ENCODE measurements around the gene SMG1. TPM values are rescaled to one million over a fixed set of nuclear protein-coding genes. Genes with fewer than 3 reads are reported as not detected.

The SMG1 gene
- polyA plus RNA-seq, 3 donors: 7.5 to 12.6 (median 8.0) TPM

Other genes starting within 250 kb of the SMG1 start
- 1,000 to 10,000 TPM; 2,575 to 6,839 (median 3,547) TPM for gene RPS15A, start 136.1 kb downstream of the SMG1 start, polyA plus RNA-seq
- gene ARL6IP1, start 124.9 kb downstream of the SMG1 start, polyA plus RNA-seq: 100 to 1,000 TPM in 1 of 3 donors, 10 to 100 TPM in 2; 45.0 to 112 (median 95.8) TPM
- 1 to 10 TPM in 2 of 3 donors, under 1 TPM in 1; 0.30 to 2.0 (median 1.3) TPM for gene TMC7, start 57.5 kb upstream of the SMG1 start, polyA plus RNA-seq
- gene COQ7, start 141.2 kb upstream of the SMG1 start, polyA plus RNA-seq: 10 to 100 TPM in 2 of 3 donors, 1 to 10 TPM in 1; 8.5 to 14.7 (median 10.2) TPM
- 10 to 100 TPM in 2 of 3 donors, 1 to 10 TPM in 1; 7.7 to 29.1 (median 25.4) TPM for gene ITPRIPL2, start 187.6 kb upstream of the SMG1 start, polyA plus RNA-seq
- gene SYT17, start 241.8 kb upstream of the SMG1 start, polyA plus RNA-seq: 10 to 100 TPM in 1 of 3 donors, 1 to 10 TPM in 2; 1.7 to 11.6 (median 2.1) TPM

Measured in adipose tissue (tissue), 3 donors.